KMS-11 (cell line): Measurements from ENCODE around the gene DFFB.

Source experiments
- H2AFZ ChIP-seq: fragments of 200-600 bp; sonication (generic); 2 replicates; pipeline ENCODE4 v1.6.1; 2016; ENCODE audit warnings: antibody characterized with exemption, mixed run types, low read depth
- H3K27ac ChIP-seq: fragments of 200-600 bp; sonication (generic); 2 replicates; pipeline ENCODE4 v1.6.1; 2016; ENCODE audit warnings: mild to moderate bottlenecking, mixed run types
- H3K27me3 ChIP-seq: fragments of 200-600 bp; sonication (generic); 2 replicates; pipeline ENCODE4 v1.6.1; 2017; ENCODE audit warnings: mild to moderate bottlenecking, low read depth, mixed run types, moderate library complexity; ENCODE audit not compliant: insufficient read depth
- H3K36me3 ChIP-seq: fragments of 200-600 bp; sonication (generic); 2 replicates; pipeline ENCODE4 v1.6.1; 2017; ENCODE audit warnings: mild to moderate bottlenecking, mixed run types; ENCODE audit not compliant: insufficient read depth
- H3K4me1 ChIP-seq: fragments of 200-600 bp; sonication (generic); 2 replicates; pipeline ENCODE4 v1.6.1; 2016; ENCODE audit warnings: mild to moderate bottlenecking, low read depth, mixed run types; ENCODE audit not compliant: poor library complexity, severe bottlenecking
- H3K4me2 ChIP-seq: fragments of 200-600 bp; sonication (generic); 2 replicates; pipeline ENCODE4 v1.7.0; 2016; ENCODE audit warnings: mild to moderate bottlenecking, mixed run types
- H3K4me3 ChIP-seq: fragments of 200-600 bp; sonication (generic); IDR thresholded peaks from 2 replicates; pipeline ENCODE4 v1.6.1; 2017; ENCODE audit warnings: low read depth, low read length, mixed read lengths; ENCODE audit not compliant: insufficient read depth
- H3K79me2 ChIP-seq: fragments of 200-600 bp; sonication (generic); 2 replicates; pipeline ENCODE4 v1.6.1; 2016; ENCODE audit warnings: low read depth, mixed run types; ENCODE audit not compliant: insufficient read depth
- H3K9ac ChIP-seq: fragments of 200-600 bp; sonication (generic); 2 replicates; pipeline ENCODE4 v1.6.1; 2016; ENCODE audit warnings: mild to moderate bottlenecking, mixed run types
- H4K20me1 ChIP-seq: fragments of 200-600 bp; sonication (generic); 2 replicates; pipeline ENCODE4 v1.6.1; 2016; ENCODE audit warnings: mild to moderate bottlenecking, mixed run types; ENCODE audit not compliant: insufficient read depth
- CTCF ChIP-seq: fragments of 200-600 bp; sonication (generic); conservative IDR thresholded peaks from 2 replicates; pipeline ENCODE4 v1.6.1; 2017; ENCODE audit warnings: low read depth, mild to moderate bottlenecking, antibody characterized with exemption, low read length, moderate library complexity, mixed read lengths

The DFFB gene

GRCh38 chr1:3889936-3890335 lies 32.7 kb downstream of the DFFB start:
- Histone ChIP-seq H3K4me3 (no peak overlapping the region), H3K9ac (no peak overlapping the region), H2AFZ (no peak overlapping the region), H3K79me2 (peaks cover 12% of the 10 kb centered on the region; the same call in 1 of the 2 replicates), H3K27ac (no peak overlapping the region), H4K20me1 (no peaks in the 10 kb centered on the region), H3K36me3 (no peaks in the 10 kb centered on the region), H3K4me1 (no peaks in the 10 kb centered on the region), H3K4me2 (no peak overlapping the region), H3K27me3 (no peaks in the 10 kb centered on the region)
- no peak for TF ChIP-seq CTCF

- H4K20me1 ChIP-seq, result no peaks in the 10 kb centered on the region
- no peaks in the 10 kb centered on the region for H3K27me3 ChIP-seq
- no peak for TF ChIP-seq CTCF
- no peak overlapping the region for H3K27ac ChIP-seq
- no peak overlapping the region for H3K9ac ChIP-seq
- H2AFZ ChIP-seq, result no peak overlapping the region
- no peak overlapping the region for H3K4me2 ChIP-seq
- peaks cover 19% of the 10 kb centered on the region; the same call in 1 of the 2 replicates for H3K79me2 ChIP-seq
- no peaks in the 10 kb centered on the region for H3K4me1 ChIP-seq
- H3K4me3 ChIP-seq, result no peak overlapping the region
- H3K36me3 ChIP-seq, result no peaks in the 10 kb centered on the region
Measured at GRCh38 chr1:3890389-3891328, 33.4 kb downstream of the DFFB start.

- Histone ChIP-seq H3K36me3 (no peaks in the 10 kb centered on the region), H2AFZ (no peak overlapping the region), H3K4me3 (no peak overlapping the region), H3K4me1 (no peaks in the 10 kb centered on the region), H3K27ac (no peak overlapping the region), H3K27me3 (no peaks in the 10 kb centered on the region), H3K79me2 (peaks cover 26% of the 10 kb centered on the region; the same call in 1 of the 2 replicates), H3K9ac (no peak overlapping the region), H3K4me2 (no peak overlapping the region), H4K20me1 (no peaks in the 10 kb centered on the region)
- no peak for TF ChIP-seq CTCF
Measured at GRCh38 chr1:3891329-3891865, 34.1 kb downstream of the DFFB start.

- Histone ChIP-seq H3K36me3 (no peaks in the 10 kb centered on the region), H3K9ac (no peak overlapping the region), H3K4me1 (no peaks in the 10 kb centered on the region), H2AFZ (no peak overlapping the region), H3K27ac (no peak overlapping the region), H4K20me1 (no peaks in the 10 kb centered on the region), H3K4me3 (no peak overlapping the region), H3K27me3 (no peaks in the 10 kb centered on the region), H3K79me2 (peaks cover 40% of the 10 kb centered on the region), H3K4me2 (no peak overlapping the region)
- TF ChIP-seq CTCF, result no peak
Measured at GRCh38 chr1:3892748-3893147, 35.5 kb downstream of the DFFB start.
